ENCODE results near the gene DMBT1.

GRCh38 chr10:122669045-122669444, 108.5 kb downstream of the DMBT1 start:
- TF ChIP-seq, protein P1, sequence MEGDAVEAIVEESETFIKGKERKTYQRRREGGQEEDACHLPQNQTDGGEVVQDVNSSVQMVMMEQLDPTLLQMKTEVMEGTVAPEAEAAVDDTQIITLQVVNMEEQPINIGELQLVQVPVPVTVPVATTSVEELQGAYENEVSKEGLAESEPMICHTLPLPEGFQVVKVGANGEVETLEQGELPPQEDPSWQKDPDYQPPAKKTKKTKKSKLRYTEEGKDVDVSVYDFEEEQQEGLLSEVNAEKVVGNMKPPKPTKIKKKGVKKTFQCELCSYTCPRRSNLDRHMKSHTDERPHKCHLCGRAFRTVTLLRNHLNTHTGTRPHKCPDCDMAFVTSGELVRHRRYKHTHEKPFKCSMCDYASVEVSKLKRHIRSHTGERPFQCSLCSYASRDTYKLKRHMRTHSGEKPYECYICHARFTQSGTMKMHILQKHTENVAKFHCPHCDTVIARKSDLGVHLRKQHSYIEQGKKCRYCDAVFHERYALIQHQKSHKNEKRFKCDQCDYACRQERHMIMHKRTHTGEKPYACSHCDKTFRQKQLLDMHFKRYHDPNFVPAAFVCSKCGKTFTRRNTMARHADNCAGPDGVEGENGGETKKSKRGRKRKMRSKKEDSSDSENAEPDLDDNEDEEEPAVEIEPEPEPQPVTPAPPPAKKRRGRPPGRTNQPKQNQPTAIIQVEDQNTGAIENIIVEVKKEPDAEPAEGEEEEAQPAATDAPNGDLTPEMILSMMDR (IDR thresholded peaks at IDR 0.05): no peak
- TF ChIP-seq EZH2 (IDR thresholded peaks at IDR 0.05): no peak
